HEK293T (cell line): ENCODE results near the gene ZC3H7B.

Source experiments
- ARNT ChIP-seq: fragments of 450-650 bp; IDR thresholded peaks from 2 replicates; pipeline ENCODE4 v1.6.1; 2017; ENCODE audit warnings: mild to moderate bottlenecking
- BHLHE40 ChIP-seq: fragments of 450-650 bp; IDR thresholded peaks from 2 replicates; pipeline ENCODE4 v1.6.1; 2016; ENCODE audit warnings: mild to moderate bottlenecking, moderate library complexity, borderline replicate concordance
- FOXK2 ChIP-seq: fragments of 450-650 bp; IDR thresholded peaks from 2 replicates; pipeline ENCODE4 v1.6.1; 2016; ENCODE audit warnings: mild to moderate bottlenecking
- L3MBTL2 ChIP-seq: fragments of 450-650 bp; conservative IDR thresholded peaks from 2 replicates; pipeline ENCODE4 v1.6.1; 2016; ENCODE audit warnings: mild to moderate bottlenecking
- SP1 ChIP-seq: fragments of 450-650 bp; IDR thresholded peaks from 2 replicates; pipeline ENCODE4 v1.6.1; 2017

- TF ChIP-seq SP1 (no peak), L3MBTL2 (no peak), BHLHE40 (no peak), FOXK2 (no peak), ARNT (no peak)
Observed at GRCh38 chr22:41271787-41272186, 29.5 kb upstream of the ZC3H7B start.
